Activated CD4-positive, CD25-positive, alpha-beta regulatory T cell treated with anti-CD3 and anti-CD28 coated beads, Interleukin-2, amount 50 U/mL, for 16 hours (primary cell): ENCODE results near the gene ITGA3.

Experiments
- DNase-seq: peaks from one replicate; pipeline ENCODE4 v3.0.0-alpha.2; 2020; ENCODE audit warnings: low read depth, low spot score

ITGA3 gene

GRCh38 chr17:50128441-50129352, 72.8 kb downstream of the ITGA3 start:
- DNase-seq = no peak

GRCh38 chr17:50129353-50129727, 73.4 kb downstream of the ITGA3 start:
- DNase-seq = no peak

GRCh38 chr17:50129728-50130558, 74.0 kb downstream of the ITGA3 start, which contains the start of gene SAMD14:
TSS of gene SAMD14 (minus strand) at chr17:50130160. CDS start at chr17:50124959, 5,201 bp downstream.
- DNase-seq = no peak

DNA sequence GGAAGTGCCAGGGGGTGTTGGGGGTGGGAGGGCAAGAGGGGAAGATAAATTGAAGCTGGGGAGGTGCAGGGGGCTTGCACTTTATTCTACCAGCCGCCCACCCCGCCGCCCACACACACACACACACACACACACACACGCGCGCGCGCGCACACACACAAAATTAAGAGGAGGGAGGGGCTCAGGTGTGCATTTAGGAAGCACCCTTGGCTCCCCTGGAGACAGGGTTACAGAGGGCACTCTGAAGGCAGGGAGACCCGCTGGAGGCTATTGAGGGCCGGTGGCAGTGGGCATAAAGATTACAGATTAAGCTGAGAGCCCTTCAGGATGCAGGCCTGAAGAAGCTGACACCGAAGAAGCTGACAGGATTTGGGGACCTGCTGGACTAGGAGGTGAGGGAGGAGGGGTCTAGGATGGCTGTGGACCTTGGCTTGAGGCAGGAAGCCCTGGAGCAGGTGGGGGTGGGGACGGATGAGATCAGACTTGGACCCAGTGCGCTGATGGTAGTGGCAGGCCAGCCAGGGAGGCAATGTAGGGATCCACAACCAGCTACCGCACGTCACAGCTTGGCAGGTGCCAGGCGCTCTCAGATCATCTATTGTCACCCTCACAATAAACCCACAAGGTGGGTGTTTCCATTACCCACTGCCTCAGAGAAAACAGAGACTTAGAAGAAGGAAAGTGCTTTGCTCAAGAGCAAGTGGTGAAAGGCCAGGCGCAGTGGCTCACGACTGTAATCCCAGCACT, 74.8 kb downstream of the ITGA3 start:
- DNase-seq = no peak

DNA sequence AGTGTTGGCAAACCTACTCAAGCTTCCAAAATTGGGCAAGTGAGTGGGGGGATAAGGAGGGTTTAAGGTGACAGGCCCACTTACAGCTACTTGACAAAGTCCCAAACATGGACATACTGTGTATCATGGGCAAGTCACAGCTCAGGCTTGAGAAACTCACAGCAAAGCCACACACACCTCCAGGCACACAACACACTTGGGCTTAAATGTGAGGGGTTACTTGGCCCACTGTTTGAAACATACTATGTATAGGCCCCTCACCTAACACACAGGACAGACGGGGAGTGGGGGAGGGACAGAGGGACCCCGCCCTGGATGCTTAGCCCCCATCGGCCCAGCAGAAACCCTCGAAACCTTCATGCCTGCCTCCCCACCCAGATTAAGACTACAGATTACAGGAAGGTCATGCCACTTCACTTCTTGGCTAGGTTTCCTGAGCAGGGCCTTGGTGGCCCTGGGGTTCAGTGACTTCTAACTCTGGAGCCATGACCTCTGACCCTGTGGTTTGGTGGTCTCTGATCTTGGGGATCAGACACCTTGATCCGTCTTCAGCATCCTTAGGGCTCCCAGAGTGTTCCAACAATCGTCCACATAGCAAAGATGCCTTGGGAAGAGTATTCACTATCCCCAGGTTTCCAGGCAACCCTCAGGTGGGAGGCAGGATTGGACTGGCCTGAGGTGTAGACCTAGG, 76.3 kb downstream of the ITGA3 start:
- no peak for DNase-seq

DNA sequence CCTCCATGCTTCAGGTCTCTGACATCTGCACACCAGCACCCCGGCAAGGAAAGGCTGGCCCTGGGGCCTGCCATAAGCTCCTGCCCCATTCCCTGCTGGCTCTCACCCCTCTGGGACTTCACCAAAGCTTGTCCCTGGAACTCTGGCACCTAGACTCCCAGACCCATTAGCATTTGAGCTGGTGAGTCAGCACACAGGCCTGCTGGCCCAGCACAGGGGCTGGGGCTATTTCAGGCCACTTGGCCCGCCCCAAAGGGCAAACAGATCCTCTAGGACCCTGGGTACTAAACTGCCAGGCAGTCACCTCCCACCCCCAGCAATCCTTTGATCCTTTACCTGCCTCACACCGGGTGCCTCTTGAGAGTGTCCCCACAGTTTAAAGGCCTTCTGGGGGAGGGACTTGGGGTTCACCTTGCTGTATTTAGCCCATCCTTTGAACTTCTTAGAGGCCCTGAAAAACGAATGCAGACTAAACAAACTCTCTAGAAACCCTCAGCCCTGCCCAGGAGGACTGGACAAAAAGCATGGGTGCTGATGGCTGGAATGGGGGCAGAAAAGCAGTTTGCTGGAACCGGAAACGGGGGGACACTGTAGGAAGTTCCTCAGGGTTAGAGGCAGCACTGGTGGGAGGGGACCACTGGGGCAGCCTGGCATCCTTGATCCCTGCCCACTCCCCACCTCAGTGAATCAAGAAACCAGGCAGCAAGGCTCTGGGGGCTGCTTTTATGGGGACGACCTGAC, 77.3 kb downstream of the ITGA3 start:
- DNase-seq = no peak

DNA sequence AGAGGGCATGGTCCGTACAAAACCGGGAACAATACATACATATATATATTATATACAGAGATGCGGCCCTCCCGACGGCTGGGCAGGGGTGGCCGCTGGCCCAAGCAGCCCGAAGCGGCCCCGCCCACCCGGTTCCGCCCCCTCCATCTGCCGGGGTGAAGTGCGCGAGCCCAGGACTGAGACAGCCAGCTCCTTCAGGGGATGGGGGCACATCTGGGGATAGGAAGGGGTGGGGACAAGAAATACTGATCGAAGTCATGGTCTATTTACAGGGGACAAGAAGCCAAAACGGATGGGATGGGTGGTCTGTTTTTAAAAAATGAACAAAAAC, 77.8 kb downstream of the ITGA3 start:
- DNase-seq = no peak

- DNase-seq = no peak
Measured at GRCh38 chr17:50134206-50135110, 78.5 kb downstream of the ITGA3 start.

GRCh38 chr17:50135316-50136095, 79.6 kb downstream of the ITGA3 start:
- no peak for DNase-seq

- DNase-seq = no peak
Measured at GRCh38 chr17:50136096-50136687, 80.3 kb downstream of the ITGA3 start.

DNA sequence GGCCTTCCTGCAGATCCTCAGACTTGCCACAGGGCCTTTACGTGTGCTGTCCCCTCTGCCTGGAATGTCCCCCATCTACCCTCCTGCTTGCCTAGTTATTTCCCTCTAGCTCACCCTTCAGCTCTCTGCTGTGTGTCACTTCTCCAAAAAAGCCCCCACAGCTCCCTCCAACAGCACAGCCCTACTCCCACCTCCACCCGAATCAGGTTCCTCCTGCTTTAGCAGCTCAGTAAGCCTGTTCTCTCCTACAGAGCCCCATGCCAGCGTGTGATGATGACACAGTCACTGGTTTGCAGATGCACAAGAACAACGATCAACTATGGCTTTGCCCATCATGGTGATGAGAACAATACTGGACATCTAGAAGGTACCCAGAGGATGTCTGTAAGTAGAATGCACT, 81.1 kb downstream of the ITGA3 start:
- no peak for DNase-seq

- no peak for DNase-seq
Measured at GRCh38 chr17:50139185-50139783, 83.4 kb downstream of the ITGA3 start.
